Aorta (tissue), 5 donors: ENCODE measurements around the gene RTN4IP1. TPM values are rescaled to one million over a fixed set of nuclear protein-coding genes. Genes with fewer than 3 reads are reported as not detected.
"Not testable (repeated sequence)": the region's sequence is repeated elsewhere in the genome, so short reads cannot be mapped to it uniquely, and the experiment has no call there.

Source experiments
- ATAC-seq: fragments of 200-7000 bp; cut with Tn5 transposase; one replicate; pipeline ENCODE4 v1.9.1; 2022; ENCODE audit warnings: moderate library complexity; ENCODE audit not compliant: low FRiP score
- DNase-seq, 2 donors: peaks; one replicate each; pipeline ENCODE4 v3.0.0-alpha.2; 2020
- H3K27ac ChIP-seq, 2 donors: one replicate each; pipeline ENCODE4 v1.5.1; 2013; ENCODE audit warnings: low read length in 2 of 2, mild to moderate bottlenecking in 2 of 2, moderate library complexity in 2 of 2, control low read depth in 1 of 2, inconsistent platforms in 1 of 2, low read depth in 1 of 2
- H3K27me3 ChIP-seq, 2 donors: one replicate each; pipeline ENCODE4 v1.6.1; 2013; ENCODE audit warnings: control low read depth in 1 of 2, low read length in 1 of 2, mild to moderate bottlenecking in 1 of 2, moderate library complexity in 1 of 2; ENCODE audit not compliant: insufficient read depth in 2 of 2, control insufficient read depth in 1 of 2
- H3K36me3 ChIP-seq, 2 donors: one replicate each; pipeline ENCODE4 v1.6.1; 2013; ENCODE audit warnings: control low read depth in 1 of 2, low read length in 1 of 2, mild to moderate bottlenecking in 1 of 2; ENCODE audit not compliant: insufficient read depth in 2 of 2, control insufficient read depth in 1 of 2
- H3K4me1 ChIP-seq, 2 donors: one replicate each; pipeline ENCODE4 v1.6.1; 2013; ENCODE audit warnings: low read length in 2 of 2, control low read depth in 1 of 2, mild to moderate bottlenecking in 1 of 2, moderate library complexity in 1 of 2; ENCODE audit not compliant: insufficient read depth in 2 of 2, control insufficient read depth in 1 of 2
- H3K4me3 ChIP-seq, 2 donors: one replicate each; pipeline ENCODE4 v1.5.1; 2013; ENCODE audit warnings: low read length in 2 of 2, control low read depth in 1 of 2, mild to moderate bottlenecking in 1 of 2
- H3K9me3 ChIP-seq: one replicate; pipeline ENCODE4 v1.6.1; 2013; ENCODE audit warnings: mild to moderate bottlenecking, low read length; ENCODE audit not compliant: control insufficient read depth
- WGBS, 2 donors: extraction: QIAGEN DNeasy Blood & Tissue Kit; methylation state at CpG; one replicate each; pipeline ENCODE4 v1.1.7; 2013; 5-methylcytosine and 5-hydroxymethylcytosine counted together
- intact Hi-C, 2 donors: fragments of 100-400 bp; cut with DNase I; formaldehyde crosslinking; loops; one replicate each; pipeline versions ENCODE4 v1.14.2 to v1.15.0; 2022
- polyA plus RNA-seq, 2 donors: library from polyadenylated mRNA; stranded (reverse); fragments of 200-250 nt; gene quantifications; one replicate each; pipeline ENCODE4 v1.2.3, GENCODE V29; 2013
- total RNA-seq, 2 donors: library from RNA; stranded (reverse); fragmentation: NEBNext Ultra II Directional; extraction: Animal tissue kit (Norgen Biotek cat#: 25700); gene quantifications; one replicate each; pipeline ENCODE4 v1.2.1, GENCODE V29; 2021
- donor health status: healthy with polysubstance abuse.
- donor health status: Bipolar disorder and iron deficiency.
- donor health status: DM: no; HTN: no; CAD: no.
- donor health status: DM: no; HTN: no; CAD: no.
- donor health status: DM: yes; HTN: yes; CAD: no.

The RTN4IP1 gene
- total and polyA plus RNA-seq, 4 donors: 2.5 to 3.6 (median 3.1) TPM

GRCh38 chr6:106609699-106610098 is 19.6 kb downstream of the RTN4IP1 start:
- H3K4me3 ChIP-seq: no peak overlapping the region
- no peak for DNase-seq
- 72% methylated on average over 6 of the region's 6 CpGs for WGBS, 2 donors
- ATAC-seq: no peak
- H3K27ac ChIP-seq: no peak overlapping the region
- intact Hi-C loops: loop anchor here (2.0 to 5.0 kb wide), 2 partner anchors 368 to 369 kb away; no protein-coding TSS in a partner anchor
- no peaks in the 10 kb centered on the region for H3K4me1 ChIP-seq
- H3K9me3 ChIP-seq: no peaks in the 10 kb centered on the region
- no peaks in the 10 kb centered on the region for H3K27me3 ChIP-seq
- H3K36me3 ChIP-seq: no peaks in the 10 kb centered on the region

DNA sequence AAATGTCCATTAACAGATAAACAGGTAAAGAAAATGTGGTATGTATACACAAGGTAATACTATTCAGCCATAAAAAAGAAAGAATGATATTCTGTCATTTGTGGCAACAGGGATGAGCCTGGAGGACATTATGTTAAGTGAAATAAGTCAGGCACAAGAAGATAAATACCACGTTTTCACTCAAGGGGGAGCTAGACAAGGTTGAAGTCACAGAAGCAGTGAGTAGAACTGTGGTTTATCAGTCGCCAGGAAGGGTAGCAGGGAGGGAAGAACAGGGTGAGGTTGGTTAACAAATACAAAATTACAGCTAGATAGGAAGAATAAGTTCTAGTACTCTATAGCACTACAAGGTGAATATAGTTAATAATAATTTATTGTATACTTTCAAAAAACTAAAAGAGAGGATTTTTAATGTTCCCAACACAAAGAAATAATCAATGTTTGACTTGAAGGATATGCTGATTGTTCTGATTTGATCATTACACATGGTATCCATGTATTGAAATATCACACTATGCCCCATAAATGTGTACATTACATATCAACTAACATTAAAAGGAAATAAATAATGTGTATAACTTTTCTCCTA is 21.1 kb downstream of the RTN4IP1 start:
- no peaks in the 10 kb centered on the region for H3K4me1 ChIP-seq
- ATAC-seq (no peak), DNase-seq (no peak)
- H3K27ac ChIP-seq: no peak overlapping the region
- intact Hi-C loops: loop anchor here in 1 of 2 donors (2.0 kb wide), 1 partner anchor 371 kb away; no protein-coding TSS in a partner anchor
- no peaks in the 10 kb centered on the region for H3K36me3 ChIP-seq
- WGBS, 2 donors: 14 to 26% methylated on average over 2 of the region's 2 CpGs
- H3K4me3 ChIP-seq: no peak overlapping the region
- H3K9me3 ChIP-seq: no peaks in the 10 kb centered on the region
- no peaks in the 10 kb centered on the region for H3K27me3 ChIP-seq

GRCh38 chr6:106600329-106600728 is 29.0 kb downstream of the RTN4IP1 start:
- Histone ChIP-seq H3K9me3 (no peaks in the 10 kb centered on the region), H3K27me3 (no peaks in the 10 kb centered on the region), H3K27ac (no peak overlapping the region), H3K4me1 (no peaks in the 10 kb centered on the region), H3K4me3 (no peak overlapping the region), H3K36me3 (no peaks in the 10 kb centered on the region)
- no peak for DNase-seq
- 98% methylated on average over 2 of the region's 2 CpGs for WGBS, 2 donors
- no peak for ATAC-seq
- intact Hi-C loops: no loop called here

DNA sequence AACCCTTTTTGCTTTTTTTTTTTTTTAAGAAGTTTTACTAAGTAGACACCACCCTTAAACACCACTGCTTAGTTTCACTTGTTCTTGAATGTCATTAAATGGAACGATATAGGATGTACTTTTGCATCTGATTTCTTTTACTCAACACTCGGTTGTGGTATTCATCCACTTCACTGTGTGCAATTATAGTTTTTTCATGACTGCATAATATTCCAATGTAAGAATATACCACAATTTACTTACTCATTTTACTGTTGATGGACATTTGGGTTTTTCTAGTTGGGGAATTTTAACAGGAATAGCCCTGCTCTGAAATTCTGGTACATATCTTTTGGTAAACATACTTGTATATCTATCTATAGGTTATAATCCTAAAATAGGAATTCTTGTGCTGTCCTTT is 29.9 kb downstream of the RTN4IP1 start:
- no peaks in the 10 kb centered on the region for H3K4me1 ChIP-seq
- 49 to 86% methylated on average over 2 of the region's 2 CpGs for WGBS, 2 donors
- H3K27me3 ChIP-seq: no peaks in the 10 kb centered on the region
- intact Hi-C loops: no loop called here
- DNase-seq: no peak
- H3K4me3 ChIP-seq: no peak overlapping the region
- no peak for ATAC-seq
- H3K36me3 ChIP-seq: no peaks in the 10 kb centered on the region
- H3K27ac ChIP-seq: no peak overlapping the region
- no peaks in the 10 kb centered on the region for H3K9me3 ChIP-seq

GRCh38 chr6:106591111-106591825 is 38.0 kb downstream of the RTN4IP1 start:
- WGBS, 2 donors: 78 to 84% methylated on average over 3 of the region's 3 CpGs
- intact Hi-C loops: no loop called here
- Histone ChIP-seq H3K4me1 (no peaks in the 10 kb centered on the region), H3K27me3 (no peaks in the 10 kb centered on the region), H3K27ac (no peak overlapping the region), H3K4me3 (no peak overlapping the region), H3K9me3 (no peaks in the 10 kb centered on the region), H3K36me3 (no peaks in the 10 kb centered on the region)
- ATAC-seq: no peak
- DNase-seq: peak in 1 of 2 donors; percentile 48

GRCh38 chr6:106588937-106589336 is 40.4 kb downstream of the RTN4IP1 start:
- H3K36me3 ChIP-seq, H3K27ac ChIP-seq, DNase-seq, H3K4me1 ChIP-seq, H3K27me3 ChIP-seq, ATAC-seq, H3K4me3 ChIP-seq, H3K9me3 ChIP-seq, intact Hi-C loops: not testable (repeated sequence)
- 73 to 84% methylated on average over 2 to 4 of the region's 5 CpGs for WGBS, 2 donors

DNA sequence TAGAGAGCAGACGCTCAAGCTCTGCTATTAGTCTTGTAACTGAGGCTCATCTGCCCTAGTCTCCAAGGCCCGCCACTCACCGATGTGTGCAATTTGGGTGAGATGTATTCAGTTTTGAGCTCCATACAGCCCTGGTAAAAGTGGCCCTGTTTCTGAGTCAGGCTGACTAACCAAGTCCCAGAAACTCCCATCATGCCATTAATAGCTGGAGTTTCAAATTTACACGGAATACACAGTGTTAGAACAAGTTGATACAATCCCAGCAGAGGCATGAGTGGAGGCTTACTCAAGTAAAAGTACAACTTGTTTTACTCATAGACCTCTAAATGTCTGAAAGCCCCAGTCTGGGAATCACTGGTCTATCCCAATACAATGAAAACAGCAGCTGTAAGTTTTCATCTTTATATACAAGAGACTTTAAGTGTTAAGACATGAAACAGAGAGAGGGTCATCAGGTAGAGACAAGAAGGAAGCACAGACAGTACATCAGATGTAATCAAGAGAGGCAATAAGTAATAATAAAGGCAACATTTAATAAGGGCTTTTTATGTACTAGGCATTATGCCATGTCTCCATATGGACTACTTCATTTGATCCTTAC is 42.4 kb downstream of the RTN4IP1 start:
- no peak overlapping the region for H3K27ac ChIP-seq
- H3K36me3 ChIP-seq: peaks cover 0 to 2% of the 10 kb centered on the region in 2 donors
- ATAC-seq (no peak), DNase-seq (no peak)
- 84 to 93% methylated on average over 4 of the region's 4 CpGs for WGBS, 2 donors
- H3K4me1 ChIP-seq: no peaks in the 10 kb centered on the region
- no peak overlapping the region for H3K4me3 ChIP-seq
- no peaks in the 10 kb centered on the region for H3K9me3 ChIP-seq
- H3K27me3 ChIP-seq: no peaks in the 10 kb centered on the region
- intact Hi-C loops: no loop called here

DNA sequence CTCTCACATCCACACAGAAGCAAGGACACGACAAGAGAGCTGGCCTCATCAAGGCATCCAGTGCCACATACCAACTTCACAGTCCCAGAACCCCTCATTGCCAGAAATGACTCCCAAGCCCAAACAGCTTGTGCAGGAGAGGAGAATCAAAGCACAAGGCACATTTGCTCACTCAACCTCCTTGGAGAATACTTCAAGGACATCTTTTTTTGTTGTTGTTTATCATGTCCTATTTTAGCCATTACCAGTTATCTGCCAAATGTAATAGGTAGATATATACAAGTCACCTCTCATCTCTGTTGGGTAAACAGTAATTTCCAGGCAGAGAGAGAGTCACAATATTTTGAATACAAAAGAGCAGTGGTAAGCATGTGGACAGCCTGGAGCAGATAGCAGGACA is 47.8 kb downstream of the RTN4IP1 start:
- WGBS, 2 donors: 75 to 83% methylated on average over 1 of the region's 1 CpG
- no peaks in the 10 kb centered on the region for H3K9me3 ChIP-seq
- no peak for ATAC-seq
- no peaks in the 10 kb centered on the region for H3K4me1 ChIP-seq
- no peaks in the 10 kb centered on the region for H3K27me3 ChIP-seq
- peaks cover 0 to 2% of the 10 kb centered on the region in 2 donors for H3K36me3 ChIP-seq
- no peak overlapping the region for H3K4me3 ChIP-seq
- intact Hi-C loops: no loop called here
- H3K27ac ChIP-seq: no peak overlapping the region
- DNase-seq: no peak

DNA sequence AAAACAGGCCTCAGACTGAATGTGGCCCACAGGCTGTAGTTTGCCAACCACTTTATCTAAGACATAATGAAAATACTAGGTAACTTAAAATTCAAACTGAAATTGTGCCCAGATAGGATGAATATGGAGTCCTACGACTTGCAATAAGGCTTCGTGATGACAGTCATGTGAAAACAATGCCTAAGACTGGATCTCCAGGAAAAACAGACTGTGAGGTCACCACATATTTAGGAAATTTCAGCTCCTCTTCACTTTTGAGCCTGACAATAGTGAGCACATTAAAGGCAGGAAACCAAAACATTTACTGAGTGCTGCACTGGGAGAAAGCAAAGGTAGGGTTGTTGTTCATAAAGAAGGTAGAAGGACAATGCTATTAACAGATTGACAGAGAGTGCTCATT is 50.0 kb downstream of the RTN4IP1 start:
- Histone ChIP-seq H3K36me3 (peaks cover 0 to 2% of the 10 kb centered on the region in 2 donors), H3K4me1 (no peaks in the 10 kb centered on the region), H3K9me3 (no peaks in the 10 kb centered on the region), H3K27me3 (no peaks in the 10 kb centered on the region), H3K4me3 (no peak overlapping the region), H3K27ac (no peak overlapping the region)
- intact Hi-C loops: no loop called here
- no peak for DNase-seq
- no peak for ATAC-seq
- WGBS, 2 donors: 83 to 89% methylated on average over 2 of the region's 2 CpGs
